ENCODE measurements around the gene BHLHA15. TPM values are rescaled to one million over a fixed set of nuclear protein-coding genes. Genes with fewer than 3 reads are reported as not detected.

BHLHA15 gene
- total and polyA plus RNA-seq, 12 donors, result 0.57 to 3.6 (median 1.6) TPM; not detected in 8

DNA sequence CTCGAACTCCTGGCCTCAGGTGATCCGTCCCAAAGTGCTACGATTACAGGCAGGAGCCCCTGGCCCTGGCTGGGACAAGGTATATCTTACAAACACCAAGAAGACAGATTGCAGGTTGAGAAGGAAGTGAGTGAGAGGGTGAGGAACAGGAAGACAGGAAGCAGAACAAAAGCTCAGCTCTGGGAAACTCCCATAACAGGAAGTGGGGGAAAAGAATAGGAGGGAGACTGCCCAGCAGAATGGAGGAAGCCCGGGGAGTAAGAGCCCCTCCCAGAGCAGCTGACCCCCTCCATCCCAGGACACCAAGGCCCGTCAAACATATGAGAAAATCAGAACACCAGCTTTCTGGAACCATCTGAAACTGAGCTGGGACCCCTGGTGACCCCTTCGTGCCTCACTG lies 37.9 kb downstream of the BHLHA15 start:
- WGBS, 4 donors, result 67 to 80% (median 77%) methylated on average over 6 of the region's 6 CpGs
- Histone ChIP-seq H3K4me1 (replicated peaks in 1 of 2) (peaks cover 12 to 29% of the 10 kb centered on the region in 2 donors), H3K36me3 (replicated peaks in 1 of 2) (peaks cover 0 to 4% of the 10 kb centered on the region in 2 donors), H3K4me3 (no peak overlapping the region), H3K27me3 (no peaks in the 10 kb centered on the region), H3K27ac (peak overlapping the region in 2 of 5 donors; percentile 26), H3K9me3 (replicated peaks in 1 of 3) (no peaks in the 10 kb centered on the region)
- TF ChIP-seq, protein P1, sequence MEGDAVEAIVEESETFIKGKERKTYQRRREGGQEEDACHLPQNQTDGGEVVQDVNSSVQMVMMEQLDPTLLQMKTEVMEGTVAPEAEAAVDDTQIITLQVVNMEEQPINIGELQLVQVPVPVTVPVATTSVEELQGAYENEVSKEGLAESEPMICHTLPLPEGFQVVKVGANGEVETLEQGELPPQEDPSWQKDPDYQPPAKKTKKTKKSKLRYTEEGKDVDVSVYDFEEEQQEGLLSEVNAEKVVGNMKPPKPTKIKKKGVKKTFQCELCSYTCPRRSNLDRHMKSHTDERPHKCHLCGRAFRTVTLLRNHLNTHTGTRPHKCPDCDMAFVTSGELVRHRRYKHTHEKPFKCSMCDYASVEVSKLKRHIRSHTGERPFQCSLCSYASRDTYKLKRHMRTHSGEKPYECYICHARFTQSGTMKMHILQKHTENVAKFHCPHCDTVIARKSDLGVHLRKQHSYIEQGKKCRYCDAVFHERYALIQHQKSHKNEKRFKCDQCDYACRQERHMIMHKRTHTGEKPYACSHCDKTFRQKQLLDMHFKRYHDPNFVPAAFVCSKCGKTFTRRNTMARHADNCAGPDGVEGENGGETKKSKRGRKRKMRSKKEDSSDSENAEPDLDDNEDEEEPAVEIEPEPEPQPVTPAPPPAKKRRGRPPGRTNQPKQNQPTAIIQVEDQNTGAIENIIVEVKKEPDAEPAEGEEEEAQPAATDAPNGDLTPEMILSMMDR (IDR thresholded peaks at IDR 0.05), result no peak
- no peak for TF ChIP-seq POLR2A (IDR thresholded peaks at IDR 0.05)
- intact Hi-C loops (cut with DNase I), result no loop called here
- DNase-seq, result no peak

GRCh38 chr7:98250789-98251188 lies 39.5 kb downstream of the BHLHA15 start:
- intact Hi-C loops (cut with DNase I), result no loop called here
- TF ChIP-seq, protein P1 (IDR thresholded peaks at IDR 0.05), result no peak
- TF ChIP-seq POLR2A (IDR thresholded peaks at IDR 0.05), result no peak
- DNase-seq, result no peak
- no peaks in the 10 kb centered on the region for H3K9me3 ChIP-seq (replicated peaks in 1 of 3)
- H3K4me1 ChIP-seq (replicated peaks in 1 of 2), result peaks cover 12 to 29% of the 10 kb centered on the region in 2 donors
- no peaks in the 10 kb centered on the region for H3K27me3 ChIP-seq
- WGBS, 4 donors, result 57 to 80% (median 64%) methylated on average over 3 of the region's 3 CpGs
- no peaks in the 10 kb centered on the region for H3K36me3 ChIP-seq (replicated peaks in 1 of 2)
- no peak overlapping the region for H3K27ac ChIP-seq
- H3K4me3 ChIP-seq, result peak overlapping the region in 1 of 4 donors; percentile 82

DNA sequence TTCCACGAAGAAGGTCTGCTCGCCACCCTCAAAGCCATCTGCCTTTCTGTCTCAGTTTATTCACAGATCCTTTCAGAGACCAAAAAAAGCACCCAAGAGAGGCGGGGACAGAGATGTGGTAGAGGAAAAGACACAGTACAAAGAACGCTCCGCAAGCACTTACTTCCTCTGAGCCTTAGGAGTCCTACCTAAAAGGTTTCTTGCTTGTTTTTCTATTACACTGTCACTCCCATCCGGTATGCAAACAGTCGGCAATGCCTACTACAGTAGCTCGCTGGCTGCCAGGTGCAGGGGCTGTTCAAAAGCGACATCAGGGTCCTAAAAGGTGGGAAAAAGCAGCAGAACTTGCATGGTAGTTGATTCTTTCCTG lies 40.0 kb downstream of the BHLHA15 start:
- Histone ChIP-seq H3K27ac (peak overlapping the region in 2 of 5 donors; percentile 58 to 89), H3K27me3 (no peaks in the 10 kb centered on the region), H3K4me1 (replicated peaks in 1 of 2) (peaks cover 12 to 25% of the 10 kb centered on the region in 2 donors), H3K9me3 (replicated peaks in 1 of 3) (no peaks in the 10 kb centered on the region), H3K36me3 (replicated peaks in 1 of 2) (no peaks in the 10 kb centered on the region), H3K4me3 (peak overlapping the region in 2 of 4 donors; percentile 60 to 82)
- 37 to 43% (median 39%) methylated on average over 9 of the region's 9 CpGs for WGBS, 4 donors
- TF ChIP-seq, protein P1 (IDR thresholded peaks at IDR 0.05), result no peak
- TF ChIP-seq POLR2A (IDR thresholded peaks at IDR 0.05), result no peak
- DNase-seq, result no peak
- intact Hi-C loops (cut with DNase I), result no loop called here

GRCh38 chr7:98251601-98252424 lies 40.6 kb downstream of the BHLHA15 start, which contains the start of gene TECPR1:
Gene TECPR1 (minus strand): TSS chr7:98252232. CDS start chr7:98246146, 6,086 bp downstream.
- TF ChIP-seq, protein P1 (IDR thresholded peaks at IDR 0.05), result no peak
- peak in 1 of 2 donors; percentile 46 for TF ChIP-seq POLR2A (IDR thresholded peaks at IDR 0.05)
- 0 to 1% (median 0%) methylated on average over 6 to 69 of the region's 69 CpGs for WGBS, 4 donors

More at GRCh38 chr7:98251601-98252424, 40.6 kb downstream of the BHLHA15 start, which contains the start of gene TECPR1:
- Histone ChIP-seq H3K9me3 (replicated peaks in 1 of 3) (no peaks in the 10 kb centered on the region), H3K27ac (peak within 1 kb of the TSS in 4 of 5 donors; percentile 15 to 89 (median 56)), H3K4me1 (replicated peaks in 1 of 2) (peaks cover 12 to 25% of the 10 kb centered on the region in 2 donors), H3K4me3 (peak within 1 kb of the TSS; percentile 60 to 82 (median 71)), H3K36me3 (replicated peaks in 1 of 2) (peaks cover 0 to under 1% of the 10 kb centered on the region in 2 donors), H3K27me3 (no peaks in the 10 kb centered on the region)
- intact Hi-C loops (cut with DNase I), result no loop called here
- DNase-seq, result peak; percentile 93 to 97 (median 95)
